Gastroesophageal sphincter (tissue), 3 donors: ENCODE results near the gene KRTAP20-2.

Source experiments
- CTCF ChIP-seq, 4 experiments: fragments of 200-600 bp in 2 of 4; fragments of 450-650 bp in 2 of 4; sonication (generic) in 1 of 4; IDR thresholded peaks; one replicate each; pipeline ENCODE4 v1.5.1; 2017 to 2019; ENCODE audit warnings: antibody characterized with exemption in 4 of 4, mild to moderate bottlenecking in 2 of 4, moderate library complexity in 2 of 4
- EP300 ChIP-seq: sonication (generic); formaldehyde crosslinking; IDR thresholded peaks from one replicate; pipeline ENCODE4 v1.6.1; 2017; ENCODE audit warnings: antibody characterized with exemption, mild to moderate bottlenecking
- POLR2AphosphoS5 ChIP-seq: sonication (generic); formaldehyde crosslinking; IDR thresholded peaks from one replicate; pipeline ENCODE4 v1.6.1; 2017; ENCODE audit warnings: antibody characterized with exemption

GRCh38 chr21:30613836-30614235 lies 21.2 kb upstream of the KRTAP20-2 start, which contains the start of gene KRTAP6-1:
- TF ChIP-seq CTCF (IDR thresholded peaks at IDR 0.05) (no peak), POLR2AphosphoS5 (no peak), EP300 (no peak)
